ENCODE data around the gene SEPTIN7. TPM values are rescaled to one million over a fixed set of nuclear protein-coding genes. Genes with fewer than 3 reads are reported as not detected.

Gene SEPTIN7
- total RNA-seq, 1 donor from 2014 or later = 154 TPM

GRCh38 chr7:35773994-35774393 is 26.9 kb upstream of the SEPTIN7 start:
- TF ChIP-seq, protein P1, sequence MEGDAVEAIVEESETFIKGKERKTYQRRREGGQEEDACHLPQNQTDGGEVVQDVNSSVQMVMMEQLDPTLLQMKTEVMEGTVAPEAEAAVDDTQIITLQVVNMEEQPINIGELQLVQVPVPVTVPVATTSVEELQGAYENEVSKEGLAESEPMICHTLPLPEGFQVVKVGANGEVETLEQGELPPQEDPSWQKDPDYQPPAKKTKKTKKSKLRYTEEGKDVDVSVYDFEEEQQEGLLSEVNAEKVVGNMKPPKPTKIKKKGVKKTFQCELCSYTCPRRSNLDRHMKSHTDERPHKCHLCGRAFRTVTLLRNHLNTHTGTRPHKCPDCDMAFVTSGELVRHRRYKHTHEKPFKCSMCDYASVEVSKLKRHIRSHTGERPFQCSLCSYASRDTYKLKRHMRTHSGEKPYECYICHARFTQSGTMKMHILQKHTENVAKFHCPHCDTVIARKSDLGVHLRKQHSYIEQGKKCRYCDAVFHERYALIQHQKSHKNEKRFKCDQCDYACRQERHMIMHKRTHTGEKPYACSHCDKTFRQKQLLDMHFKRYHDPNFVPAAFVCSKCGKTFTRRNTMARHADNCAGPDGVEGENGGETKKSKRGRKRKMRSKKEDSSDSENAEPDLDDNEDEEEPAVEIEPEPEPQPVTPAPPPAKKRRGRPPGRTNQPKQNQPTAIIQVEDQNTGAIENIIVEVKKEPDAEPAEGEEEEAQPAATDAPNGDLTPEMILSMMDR (conservative IDR thresholded peaks at IDR 0.05; ENCODE audit: low read depth, low read length) = no peak
- DNase-seq (ENCODE audit: low read depth) = no peak

GRCh38 chr7:35776686-35777085 is 24.2 kb upstream of the SEPTIN7 start:
- TF ChIP-seq, protein P1 (conservative IDR thresholded peaks at IDR 0.05; ENCODE audit: low read depth, low read length) = no peak
- no peak for DNase-seq (ENCODE audit: low read depth)
- H3K4me3 ChIP-seq (ENCODE audit: low read depth, low read length) = no peak overlapping the region

More at GRCh38 chr7:35773994-35774393, 26.9 kb upstream of the SEPTIN7 start:
- no peak overlapping the region for H3K4me3 ChIP-seq (ENCODE audit: low read depth, low read length)

DNA sequence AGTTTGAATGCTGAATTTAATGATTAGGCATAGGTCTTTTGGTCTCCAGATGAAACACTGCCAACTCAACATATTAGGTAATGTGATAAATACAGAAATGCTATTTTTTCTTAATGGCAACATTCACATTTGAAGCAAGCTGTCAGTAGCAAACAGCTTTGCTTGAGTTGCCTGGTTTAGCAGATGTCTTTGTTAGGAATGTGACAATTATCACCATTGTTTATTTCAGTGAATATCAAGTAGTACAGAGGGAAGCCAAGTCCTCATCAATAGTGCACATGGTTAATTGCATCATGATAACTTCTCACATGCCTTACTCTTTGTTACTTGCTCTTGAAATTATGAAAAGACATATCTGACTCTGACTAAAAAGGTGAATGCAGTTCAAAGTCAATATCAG is 23.7 kb upstream of the SEPTIN7 start:
- TF ChIP-seq, protein P1 (conservative IDR thresholded peaks at IDR 0.05; ENCODE audit: low read depth, low read length) = no peak
- no peak overlapping the region for H3K4me3 ChIP-seq (ENCODE audit: low read depth, low read length)
- no peak for DNase-seq (ENCODE audit: low read depth)

GRCh38 chr7:35780070-35780469 is 20.8 kb upstream of the SEPTIN7 start:
- TF ChIP-seq, protein P1 (conservative IDR thresholded peaks at IDR 0.05; ENCODE audit: low read depth, low read length) = no peak
- no peak overlapping the region for H3K4me3 ChIP-seq (ENCODE audit: low read depth, low read length)
- DNase-seq (ENCODE audit: low read depth) = no peak

- no peak overlapping the region for H3K4me3 ChIP-seq (ENCODE audit: low read depth, low read length)
- TF ChIP-seq, protein P1 (conservative IDR thresholded peaks at IDR 0.05; ENCODE audit: low read depth, low read length) = no peak
- DNase-seq (ENCODE audit: low read depth) = no peak
Observed at GRCh38 chr7:35781200-35781701, 19.6 kb upstream of the SEPTIN7 start.

GRCh38 chr7:35781767-35782515 is 18.9 kb upstream of the SEPTIN7 start:
- TF ChIP-seq, protein P1 (conservative IDR thresholded peaks at IDR 0.05; ENCODE audit: low read depth, low read length) = no peak
- no peak for DNase-seq (ENCODE audit: low read depth)
- H3K4me3 ChIP-seq (ENCODE audit: low read depth, low read length) = no peak overlapping the region

- H3K4me3 ChIP-seq (ENCODE audit: low read depth, low read length) = no peak overlapping the region
- no peak for DNase-seq (ENCODE audit: low read depth)
- TF ChIP-seq, protein P1 (conservative IDR thresholded peaks at IDR 0.05; ENCODE audit: low read depth, low read length) = no peak
Observed at GRCh38 chr7:35784332-35784731, 16.5 kb upstream of the SEPTIN7 start.
